ENCODE data around the gene HDAC1.

HDAC1 gene

DNA sequence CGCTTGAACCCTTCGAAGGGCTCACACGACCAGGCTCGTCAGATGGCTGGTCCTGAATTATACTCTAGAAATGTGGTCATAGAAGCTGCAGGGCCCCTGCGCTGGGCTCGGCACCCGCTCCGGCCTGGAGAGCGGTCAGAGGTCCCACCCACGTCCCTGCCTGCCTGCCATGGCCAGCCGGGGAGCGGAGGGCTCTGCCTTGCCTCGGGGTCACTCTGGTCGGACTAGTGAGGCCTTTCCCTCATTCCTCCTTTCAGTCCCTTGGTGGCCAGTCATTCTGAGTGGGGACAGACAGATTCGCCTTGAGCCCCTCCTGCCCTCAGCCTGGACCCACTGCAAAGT, 44.7 kb downstream of the HDAC1 start:
- no peak overlapping the region for H3K27ac ChIP-seq
- TF ChIP-seq CTCF (IDR thresholded peaks at IDR 0.05): no peak
- TF ChIP-seq ZFX (IDR thresholded peaks at IDR 0.05; ENCODE audit: borderline replicate concordance): no peak

DNA sequence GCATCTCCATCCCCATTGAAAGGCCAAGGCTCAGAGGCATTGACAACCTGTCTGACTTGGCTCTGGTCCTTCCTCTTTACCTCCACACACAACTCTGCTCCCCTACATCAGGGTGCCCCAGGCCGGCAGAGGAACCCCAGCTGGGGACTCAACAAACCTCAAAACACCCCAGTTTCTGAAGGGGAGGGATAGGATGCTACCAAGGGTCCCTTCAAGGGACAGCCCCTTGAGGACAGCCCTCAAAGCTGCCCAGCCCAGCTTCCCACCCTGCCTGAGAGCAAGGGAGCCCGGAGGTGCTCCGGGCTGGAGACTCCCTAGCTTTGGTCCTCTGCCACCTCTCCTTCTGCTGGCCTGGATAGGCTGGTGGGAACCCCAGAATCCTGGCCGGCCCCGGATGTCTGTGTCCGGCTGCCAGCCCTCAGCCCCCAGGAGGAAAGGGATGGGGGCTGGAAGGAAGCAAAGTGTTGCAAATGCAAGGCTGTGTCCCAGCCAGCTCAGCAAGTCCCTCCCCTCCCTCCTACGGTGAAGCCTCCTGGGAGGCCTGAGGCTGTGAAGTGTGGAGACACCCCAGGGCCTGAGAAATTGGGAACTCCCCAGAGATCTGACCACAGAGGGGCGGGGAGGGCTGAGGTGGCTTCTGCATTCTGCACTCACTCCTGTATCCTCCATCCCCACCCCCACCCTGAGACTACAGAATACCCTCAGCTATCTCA, 45.2 kb downstream of the HDAC1 start:
- no peak overlapping the region for H3K27ac ChIP-seq

GRCh38 chr1:32337855-32338636, 46.2 kb downstream of the HDAC1 start:
- no peak for TF ChIP-seq ZFX (IDR thresholded peaks at IDR 0.05; ENCODE audit: borderline replicate concordance)
- TF ChIP-seq CTCF (IDR thresholded peaks at IDR 0.05): no peak
- no peak overlapping the region for H3K27ac ChIP-seq

More for the DNA sequence above, 45.2 kb downstream of the HDAC1 start:
- no peak for TF ChIP-seq CTCF (IDR thresholded peaks at IDR 0.05)
- TF ChIP-seq ZFX (IDR thresholded peaks at IDR 0.05; ENCODE audit: borderline replicate concordance): no peak

GRCh38 chr1:32338637-32339145, 46.8 kb downstream of the HDAC1 start:
- no peak overlapping the region for H3K27ac ChIP-seq
- no peak for TF ChIP-seq CTCF (IDR thresholded peaks at IDR 0.05)
- TF ChIP-seq ZFX (IDR thresholded peaks at IDR 0.05; ENCODE audit: borderline replicate concordance): no peak

DNA sequence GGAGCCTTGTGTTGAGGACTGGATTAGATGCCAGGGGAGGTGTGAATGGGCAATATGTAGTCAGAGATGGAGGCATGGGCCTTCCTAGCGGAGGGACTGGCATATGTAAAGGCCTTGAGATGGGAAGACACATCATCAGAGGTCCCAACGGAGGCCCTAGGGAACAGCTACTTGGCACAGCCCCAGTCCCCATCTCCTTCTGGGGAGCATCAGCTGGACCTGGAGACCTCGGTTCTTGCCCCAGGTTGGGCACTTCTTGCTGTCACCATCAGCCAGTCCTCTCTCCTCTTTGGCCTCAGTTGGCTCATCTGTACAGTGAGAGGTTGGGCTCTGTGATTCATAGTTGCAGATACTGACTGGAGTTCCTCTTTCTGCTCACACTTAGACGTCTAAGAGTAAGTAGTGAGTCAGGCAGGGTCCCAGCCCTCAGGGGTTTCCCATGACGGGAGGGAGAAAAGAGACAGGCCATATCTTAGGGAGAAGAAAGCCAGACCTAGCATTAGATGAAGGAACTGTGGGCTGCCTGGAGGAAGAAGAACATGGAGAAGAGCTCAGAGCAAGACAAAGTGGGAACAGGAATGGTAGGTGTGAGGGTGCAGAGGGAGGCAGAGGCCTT, 47.6 kb downstream of the HDAC1 start:
- TF ChIP-seq ZFX (IDR thresholded peaks at IDR 0.05; ENCODE audit: borderline replicate concordance): no peak
- TF ChIP-seq CTCF (IDR thresholded peaks at IDR 0.05): no peak
- H3K27ac ChIP-seq: no peak overlapping the region

GRCh38 chr1:32341186-32341757, 49.4 kb downstream of the HDAC1 start:
- TF ChIP-seq CTCF (IDR thresholded peaks at IDR 0.05) (no peak), ZFX (IDR thresholded peaks at IDR 0.05; ENCODE audit: borderline replicate concordance) (no peak)
- H3K27ac ChIP-seq: no peak overlapping the region
